GM12878 (cell line): Measurements from ENCODE around the gene MTIF2. TPM values are rescaled to one million over a fixed set of nuclear protein-coding genes. Genes with fewer than 3 reads are reported as not detected.

Experiments used
- ATAC-seq: fragments of 200-7000 bp; cut with Tn5 transposase; 3 replicates; pipeline ENCODE4 v1.9.1; 2020; ENCODE audit warnings: mild to moderate bottlenecking, moderate library complexity
- BruUV-seq: library from RNA; stranded (reverse); fragments of 400-500 nt; replicated peaks from 2 replicates; lab custom pipeline; 2021; lab: Mats Ljungman, UMichigan
- CTCF ChIA-PET: fragments of 300-600 bp; sonication (Branson Sonifier 250); formaldehyde crosslinking; extraction: SDS; loops from one replicate; lab custom pipeline; 2021; ENCODE audit warnings: inconsistent platforms; lab: Yijun Ruan, JAX
- POLR2A ChIA-PET: fragments of 350-600 bp; formaldehyde crosslinking; extraction: SDS; loops from one replicate; lab custom pipeline; 2021; ENCODE audit warnings: inconsistent platforms; lab: Charles Lee
- RAD21 ChIA-PET: fragments of 300-600 bp; sonication (Branson Sonifier 250); formaldehyde crosslinking; loops from one replicate; lab custom pipeline; 2023; ENCODE audit warnings: antibody characterized with exemption; ENCODE audit not compliant: unreplicated experiment; lab: Charles Lee
- SMC1A ChIA-PET: fragments of 300-600 bp; sonication (Branson Sonifier 250); formaldehyde crosslinking; loops from one replicate; lab custom pipeline; 2023; ENCODE audit not compliant: unreplicated experiment, uncharacterized antibody; lab: Charles Lee
- DNase-seq: peaks from one replicate; pipeline ENCODE4 v3.0.0-alpha.2; 2011; ENCODE audit warnings: low read depth, low spot score
- FAIRE-seq: peaks from 3 replicates; lab custom pipeline; 2011; peaks lifted over from hg19 to GRCh38; lab: Jason Lieb, UNC
- H2AFZ ChIP-seq: 2 replicates; pipeline ENCODE4 v1.6.0; 2011; ENCODE audit warnings: low read depth, low read length, control low read depth; ENCODE audit not compliant: control insufficient read depth
- H3K27ac ChIP-seq: 2 replicates; pipeline ENCODE4 v1.5.1; 2011; ENCODE audit warnings: control low read depth; ENCODE audit not compliant: control insufficient read depth, insufficient read depth
- H3K27me3 ChIP-seq, 2 experiments: replicated peaks in 1 of 2; 2 replicates each; pipeline versions ENCODE4 v1.6.0 to v1.6.1; 2011; ENCODE audit warnings: low read length in 1 of 2; ENCODE audit not compliant: control insufficient read depth in 2 of 2, insufficient read depth in 2 of 2
- H3K36me3 ChIP-seq, 2 experiments: 2 replicates each; pipeline ENCODE4 v1.5.1; 2011; ENCODE audit warnings: low read length in 1 of 2; ENCODE audit not compliant: control insufficient read depth in 2 of 2, insufficient read depth in 2 of 2
- H3K4me1 ChIP-seq: 2 replicates; pipeline ENCODE4 v1.6.1; 2011; ENCODE audit warnings: mild to moderate bottlenecking, low read length, moderate library complexity, mixed read lengths; ENCODE audit not compliant: control insufficient read depth, insufficient read depth
- H3K4me2 ChIP-seq: 2 replicates; pipeline ENCODE4 v1.6.0; 2011; ENCODE audit warnings: control low read depth; ENCODE audit not compliant: control insufficient read depth, insufficient read depth
- H3K4me3 ChIP-seq: fragments of 200-600 bp; sonication (generic); 2 replicates; pipeline ENCODE4 v1.5.1; 2016
- H3K79me2 ChIP-seq: 2 replicates; pipeline ENCODE4 v1.6.0; 2011; ENCODE audit warnings: low read length; ENCODE audit not compliant: control insufficient read depth, insufficient read depth
- H3K9ac ChIP-seq: 2 replicates; pipeline ENCODE4 v1.8.0; 2011; ENCODE audit warnings: low read length, control low read depth, mixed read lengths; ENCODE audit not compliant: control insufficient read depth, insufficient read depth
- H3K9me3 ChIP-seq: replicated peaks from 3 replicates; pipeline ENCODE4 v1.5.1; 2011; ENCODE audit warnings: mild to moderate bottlenecking, low read length; ENCODE audit not compliant: control insufficient read depth, insufficient read depth
- H4K20me1 ChIP-seq: 2 replicates; pipeline ENCODE4 v1.6.0; 2011; ENCODE audit not compliant: control insufficient read depth, insufficient read depth
- CBFB ChIP-seq: IDR thresholded peaks from 2 replicates; pipeline ENCODE4 v1.6.1; 2016; ENCODE audit warnings: antibody characterized with exemption, low read depth
- CBX5 ChIP-seq: sonication (generic); IDR thresholded peaks from 2 replicates; pipeline ENCODE4 v1.6.1; 2016; ENCODE audit warnings: low read depth, moderate library complexity, mild to moderate bottlenecking, inconsistent platforms
- MEF2B ChIP-seq: fragments of 450-650 bp; IDR thresholded peaks from 2 replicates; pipeline ENCODE4 v1.6.1; 2018; ENCODE audit warnings: mild to moderate bottlenecking, moderate library complexity; ENCODE audit not compliant: partially characterized antibody, poor library complexity, severe bottlenecking
- NFYB ChIP-seq: IDR thresholded peaks from 2 replicates; pipeline ENCODE4 v1.6.1; 2011; ENCODE audit warnings: low read depth, mild to moderate bottlenecking, low read length, improper control_type of control experiment, moderate library complexity; ENCODE audit not compliant: insufficient read depth
- WGBS: methylation state at CpG from one replicate; pipeline ENCODE4 v1.1.6; 2016; ENCODE audit warnings: low lambda C conversion rate; ENCODE audit not compliant: insufficient replicate concordance, insufficient coverage; ENCODE audit errors: missing lambda C conversion rate; 5-methylcytosine and 5-hydroxymethylcytosine counted together
- in situ Hi-C: fragments of 300-500 bp; cut with MboI; formaldehyde crosslinking; loops from 9 replicates; pipeline ENCODE4 v1.14.3; 2018; ENCODE audit warnings: mixed read lengths
- intact Hi-C: fragments of 100-400 bp; cut with micrococcal nuclease; formaldehyde crosslinking; loops from one replicate; pipeline ENCODE4 v1.14.2; 2022; ENCODE audit not compliant: unreplicated experiment
- polyA plus RNA-seq, 11 experiments: library from polyadenylated mRNA; depleted of rRNA in 4 of 11; unstranded in 6 of 11; stranded (reverse) in 5 of 11; fragments of >200 nt; fragmentation: Nextera tagmentation in 4 of 11; fragmentation: Illumina TruSeq in 1 of 11; extraction: Ambion mirVana in 4 of 11; extraction: Trizol in 1 of 11; gene quantifications; 1 replicate in 1 of 11; 2 replicates in 10 of 11; pipeline versions ENCODE4 v1.2.1 to v1.2.3, GENCODE V29; 2011 to 2016; ENCODE audit warnings: inconsistent platforms in 2 of 11, missing spikeins in 2 of 11, low read depth in 1 of 11
- total RNA-seq, 4 experiments: library from RNA; depleted of rRNA in 3 of 4; stranded (reverse); fragments of >200 nt in 3 of 4; fragmentation: Illumina TruSeq in 1 of 4; extraction: Trizol in 1 of 4; gene quantifications; 2 replicates each; pipeline versions ENCODE4 v1.2.1 to v1.2.3, GENCODE V29; 2013 to 2021
- TF ChIP-seq, protein P1 (sequence below): fragments of 450-650 bp; formaldehyde crosslinking; IDR thresholded peaks from 2 replicates; pipeline ENCODE4 v1.4.0; 2022; ENCODE audit warnings: mild to moderate bottlenecking, moderate library complexity
- TF ChIP-seq, protein P2 (sequence below): fragments of 450-650 bp; formaldehyde crosslinking; IDR thresholded peaks from 2 replicates; pipeline ENCODE4 v1.5.0; 2022; ENCODE audit warnings: mild to moderate bottlenecking, missing genetic modification characterization

MTIF2 gene
- total and polyA plus RNA-seq, 10 of the 15 experiments (the other 5 are each of a cell fraction or from before 2014, with no cell fraction given): 26.4 to 63.7 (median 40.0) TPM

DNA sequence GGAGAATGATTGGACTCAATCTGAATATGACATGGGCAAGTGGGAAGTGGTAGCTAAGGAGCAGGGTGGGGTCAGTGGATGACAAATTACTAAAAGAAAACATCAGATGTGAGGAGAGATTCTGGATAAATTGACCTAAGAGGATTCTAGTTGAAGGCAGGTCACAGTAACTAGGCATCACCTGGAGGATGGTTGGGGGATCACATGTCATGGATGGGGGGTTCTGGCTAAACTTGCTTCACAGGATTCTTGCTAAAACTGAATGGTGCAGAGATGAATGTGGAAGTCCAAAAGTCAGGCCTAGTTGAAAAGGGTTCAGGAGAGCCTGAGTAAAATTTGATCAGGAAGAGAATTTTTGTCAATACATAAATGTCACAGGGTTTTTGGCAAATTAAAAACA lies 55.2 kb downstream of the MTIF2 start:
- POLR2A ChIA-PET: no interaction called here

DNA sequence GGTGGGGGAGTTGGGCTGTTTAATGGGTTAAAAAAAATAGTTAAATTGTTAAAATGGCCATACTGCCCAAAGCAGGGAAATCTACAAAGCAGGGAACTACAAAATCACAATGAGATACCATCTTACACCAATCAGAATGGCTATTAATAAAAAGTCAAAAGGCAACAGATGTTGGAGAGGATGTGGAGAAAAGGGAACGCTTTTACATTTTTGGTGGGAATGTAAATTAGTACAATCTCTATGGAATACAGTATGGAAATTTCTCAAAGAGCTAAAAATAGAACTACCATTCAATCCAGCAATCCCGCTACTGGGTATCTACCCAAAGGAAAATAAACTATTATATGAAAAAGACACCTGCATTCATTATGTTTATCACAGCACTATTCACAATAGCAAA lies 64.1 kb downstream of the MTIF2 start:
- CTCF ChIA-PET: no interaction called here
- in situ Hi-C loops: no loop called here

More for the DNA sequence above, 55.2 kb downstream of the MTIF2 start:
- intact Hi-C loops: no loop called here
- Histone ChIP-seq H4K20me1 (no peaks in the 10 kb centered on the region), H2AFZ (no peak overlapping the region), H3K9ac (no peak overlapping the region)
- ChIA-PET CTCF (interaction anchor here (1.5 kb wide), 1 partner anchor 9 kb away, joined by 3 read pairs; no protein-coding TSS in a partner anchor), SMC1A (interaction anchor here (0.7 kb wide), 1 partner anchor 222 kb away, joined by 3 read pairs; no protein-coding TSS in a partner anchor)
- no peak for TF ChIP-seq NFYB
- TF ChIP-seq, protein P1, sequence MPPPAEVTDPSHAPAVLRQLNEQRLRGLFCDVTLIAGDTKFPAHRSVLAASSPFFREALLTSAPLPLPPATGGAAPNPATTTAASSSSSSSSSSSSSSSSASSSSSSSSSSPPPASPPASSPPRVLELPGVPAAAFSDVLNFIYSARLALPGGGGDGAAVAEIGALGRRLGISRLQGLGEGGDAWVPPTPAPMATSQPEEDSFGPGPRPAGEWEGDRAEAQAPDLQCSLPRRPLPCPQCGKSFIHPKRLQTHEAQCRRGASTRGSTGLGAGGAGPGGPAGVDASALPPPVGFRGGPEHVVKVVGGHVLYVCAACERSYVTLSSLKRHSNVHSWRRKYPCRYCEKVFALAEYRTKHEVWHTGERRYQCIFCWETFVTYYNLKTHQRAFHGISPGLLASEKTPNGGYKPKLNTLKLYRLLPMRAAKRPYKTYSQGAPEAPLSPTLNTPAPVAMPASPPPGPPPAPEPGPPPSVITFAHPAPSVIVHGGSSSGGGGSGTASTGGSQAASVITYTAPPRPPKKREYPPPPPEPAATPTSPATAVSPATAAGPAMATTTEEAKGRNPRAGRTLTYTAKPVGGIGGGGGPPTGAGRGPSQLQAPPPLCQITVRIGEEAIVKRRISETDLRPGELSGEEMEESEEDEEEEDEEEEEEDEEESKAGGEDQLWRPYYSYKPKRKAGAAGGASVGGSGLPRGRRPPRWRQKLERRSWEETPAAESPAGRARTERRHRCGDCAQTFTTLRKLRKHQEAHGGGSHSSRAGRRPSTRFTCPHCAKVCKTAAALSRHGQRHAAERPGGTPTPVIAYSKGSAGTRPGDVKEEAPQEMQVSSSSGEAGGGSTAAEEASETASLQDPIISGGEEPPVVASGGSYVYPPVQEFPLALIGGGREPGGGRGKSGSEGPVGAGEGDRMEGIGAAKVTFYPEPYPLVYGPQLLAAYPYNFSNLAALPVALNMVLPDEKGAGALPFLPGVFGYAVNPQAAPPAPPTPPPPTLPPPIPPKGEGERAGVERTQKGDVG (CRISPR knock-in tag): no peak
- TF ChIP-seq, all 136 proteins: peak for 0
- no peak overlapping the region for H3K27ac ChIP-seq
- H3K4me3 ChIP-seq: no peak overlapping the region
- no TSS peak for BruUV-seq
- RAD21 ChIA-PET: no interaction called here
- no peak for DNase-seq
- ATAC-seq: no peak
- no peaks in the 10 kb centered on the region for H3K4me1 ChIP-seq
- H3K4me2 ChIP-seq: no peak overlapping the region
- FAIRE-seq: no peak
- H3K36me3 ChIP-seq: no peaks in the 10 kb centered on the region
- no peaks in the 10 kb centered on the region for H3K27me3 ChIP-seq
- H3K9me3 ChIP-seq: no peaks in the 10 kb centered on the region
- in situ Hi-C loops: no loop called here
- H3K79me2 ChIP-seq: no peaks in the 10 kb centered on the region

More for the DNA sequence above, 64.1 kb downstream of the MTIF2 start:
- ChIA-PET SMC1A (no interaction called here), POLR2A (no interaction called here)
- ATAC-seq: no peak
- H3K4me3 ChIP-seq: no peak overlapping the region
- H3K9ac ChIP-seq: no peak overlapping the region
- no peaks in the 10 kb centered on the region for H3K9me3 ChIP-seq
- no peaks in the 10 kb centered on the region for H4K20me1 ChIP-seq
- TF ChIP-seq CBX5: no peak
- TF ChIP-seq CBFB: no peak
- TF ChIP-seq MEF2B: no peak
- TF ChIP-seq, protein P2, sequence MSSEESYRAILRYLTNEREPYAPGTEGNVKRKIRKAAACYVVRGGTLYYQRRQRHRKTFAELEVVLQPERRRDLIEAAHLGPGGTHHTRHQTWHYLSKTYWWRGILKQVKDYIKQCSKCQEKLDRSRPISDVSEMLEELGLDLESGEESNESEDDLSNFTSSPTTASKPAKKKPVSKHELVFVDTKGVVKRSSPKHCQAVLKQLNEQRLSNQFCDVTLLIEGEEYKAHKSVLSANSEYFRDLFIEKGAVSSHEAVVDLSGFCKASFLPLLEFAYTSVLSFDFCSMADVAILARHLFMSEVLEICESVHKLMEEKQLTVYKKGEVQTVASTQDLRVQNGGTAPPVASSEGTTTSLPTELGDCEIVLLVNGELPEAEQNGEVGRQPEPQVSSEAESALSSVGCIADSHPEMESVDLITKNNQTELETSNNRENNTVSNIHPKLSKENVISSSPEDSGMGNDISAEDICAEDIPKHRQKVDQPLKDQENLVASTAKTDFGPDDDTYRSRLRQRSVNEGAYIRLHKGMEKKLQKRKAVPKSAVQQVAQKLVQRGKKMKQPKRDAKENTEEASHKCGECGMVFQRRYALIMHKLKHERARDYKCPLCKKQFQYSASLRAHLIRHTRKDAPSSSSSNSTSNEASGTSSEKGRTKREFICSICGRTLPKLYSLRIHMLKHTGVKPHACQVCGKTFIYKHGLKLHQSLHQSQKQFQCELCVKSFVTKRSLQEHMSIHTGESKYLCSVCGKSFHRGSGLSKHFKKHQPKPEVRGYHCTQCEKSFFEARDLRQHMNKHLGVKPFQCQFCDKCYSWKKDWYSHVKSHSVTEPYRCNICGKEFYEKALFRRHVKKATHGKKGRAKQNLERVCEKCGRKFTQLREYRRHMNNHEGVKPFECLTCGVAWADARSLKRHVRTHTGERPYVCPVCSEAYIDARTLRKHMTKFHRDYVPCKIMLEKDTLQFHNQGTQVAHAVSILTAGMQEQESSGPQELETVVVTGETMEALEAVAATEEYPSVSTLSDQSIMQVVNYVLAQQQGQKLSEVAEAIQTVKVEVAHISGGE (CRISPR knock-in tag): no peak
- TF ChIP-seq, all 136 proteins: peak for 0
- FAIRE-seq (no peak), DNase-seq (no peak)
- Histone ChIP-seq H3K36me3 (no peaks in the 10 kb centered on the region; a peak in 1 of 4 replicates), H3K4me1 (no peaks in the 10 kb centered on the region), H3K4me2 (no peak overlapping the region), H2AFZ (no peak overlapping the region), H3K27ac (no peak overlapping the region), H3K27me3 (no peaks in the 10 kb centered on the region), H3K79me2 (no peaks in the 10 kb centered on the region)
- intact Hi-C loops: no loop called here
- RAD21 ChIA-PET: no interaction called here
- 100% methylated on average over 2 of the region's 2 CpGs for WGBS
- no TSS peak for BruUV-seq
